CD4-positive, alpha-beta T cell treated with Interleukin-17A for 1 hour (primary cell): ENCODE measurements around the gene UBE2B.

Source experiments
- DNase-seq: peaks from one replicate; pipeline ENCODE4 v3.0.0-alpha.2; 2020

The UBE2B gene

DNA sequence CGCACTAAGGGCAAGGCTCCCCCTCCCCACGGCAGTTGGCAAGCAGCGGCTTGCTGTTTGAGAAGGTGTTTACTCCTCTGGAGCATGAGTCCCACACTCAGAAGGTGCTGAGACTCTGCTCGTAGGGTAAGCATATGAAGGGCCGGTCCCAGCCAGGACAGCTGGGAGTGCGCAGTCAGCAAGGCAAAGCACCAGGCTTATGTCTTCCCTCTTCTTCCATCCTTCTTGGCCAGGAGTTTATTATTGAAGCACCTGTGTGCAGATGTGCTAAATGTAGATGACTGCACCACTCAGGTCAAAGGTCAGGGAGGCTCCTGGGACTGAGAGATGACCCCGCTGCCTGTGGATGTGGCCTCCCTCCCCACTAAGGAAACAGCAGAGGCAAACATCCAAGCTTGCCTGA lies 67.4 kb downstream of the UBE2B start:
- no peak for DNase-seq

DNA sequence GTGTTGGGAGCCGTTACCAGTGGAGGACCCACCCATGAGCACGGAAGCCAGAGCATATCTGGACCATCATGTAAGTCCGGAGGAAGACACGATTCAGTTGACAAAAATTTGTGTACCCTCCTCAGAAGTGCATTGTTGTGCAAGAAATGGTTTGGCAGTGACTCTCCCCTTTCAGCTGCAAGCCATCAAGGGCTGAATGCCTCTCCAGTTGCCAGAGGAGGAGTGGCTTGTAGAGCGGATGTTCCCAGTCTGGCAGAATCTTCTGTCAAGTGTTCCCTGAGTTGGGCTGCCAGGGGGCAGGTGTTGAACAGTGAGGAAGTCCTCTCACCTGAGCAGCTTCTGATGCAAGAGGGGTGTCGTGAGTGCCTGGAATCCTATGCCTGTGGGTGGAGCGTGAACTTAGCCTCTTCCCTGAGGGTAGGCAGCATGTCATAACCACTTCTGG lies 67.9 kb downstream of the UBE2B start:
- DNase-seq: no peak

DNA sequence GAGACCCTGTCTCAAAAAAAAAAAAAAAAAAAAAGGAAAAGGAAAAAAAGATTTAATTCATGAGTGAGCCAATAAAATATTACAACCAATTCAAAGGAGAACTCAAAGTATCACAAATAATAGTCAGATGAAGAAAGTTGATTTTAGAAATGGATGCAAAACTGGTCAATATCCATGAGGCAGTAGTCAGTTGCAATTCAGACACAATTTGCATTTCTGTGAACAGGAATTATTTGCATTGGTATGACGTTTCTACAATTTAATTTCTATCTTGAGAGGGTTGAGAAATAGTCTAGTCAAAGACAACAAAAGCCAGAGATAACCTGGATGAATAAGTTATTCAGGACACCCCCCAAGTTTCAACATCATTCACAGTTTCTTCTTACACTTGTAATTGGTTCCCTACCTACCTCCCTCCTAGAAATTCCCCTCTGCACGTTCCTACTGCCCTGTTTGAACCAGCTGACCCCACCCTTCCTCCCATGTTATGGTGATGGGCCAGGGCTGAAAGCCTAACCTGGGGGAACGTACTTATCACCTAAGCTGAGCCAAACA lies 68.9 kb downstream of the UBE2B start:
- DNase-seq: no peak
